HFF-Myc (cell line): ENCODE measurements around the gene FAM3D.

Source experiments
- DNase-seq: peaks from one replicate; pipeline ENCODE4 v3.0.0-alpha.2; 2011; ENCODE audit warnings: low read depth; ENCODE audit errors: extremely low read depth
- H3K4me3 ChIP-seq: replicated peaks from 2 replicates; pipeline ENCODE4 v1.5.1; 2011; ENCODE audit warnings: low read depth, mild to moderate bottlenecking, control low read depth, low read length
- CTCF ChIP-seq: IDR thresholded peaks from 2 replicates; pipeline ENCODE4 v1.5.1; 2012; ENCODE audit warnings: mild to moderate bottlenecking, low read depth, low read length, control low read depth; ENCODE audit errors: missing control alignments

The FAM3D gene

GRCh38 chr3:58630710-58631092 lies 35.9 kb downstream of the FAM3D start:
- no peak for TF ChIP-seq CTCF
- H3K4me3 ChIP-seq: no peak overlapping the region
- no peak for DNase-seq

GRCh38 chr3:58630076-58630709 lies 36.4 kb downstream of the FAM3D start:
- no peak overlapping the region for H3K4me3 ChIP-seq
- peak; percentile 87 for TF ChIP-seq CTCF
- DNase-seq: peak; percentile 56

- TF ChIP-seq CTCF: no peak
- no peak overlapping the region for H3K4me3 ChIP-seq
- no peak for DNase-seq
Measured at GRCh38 chr3:58629629-58630028, 36.9 kb downstream of the FAM3D start.

GRCh38 chr3:58628823-58629562 lies 37.6 kb downstream of the FAM3D start:
- H3K4me3 ChIP-seq: 0 out of 2 replicates have a peak overlapping the region, but pooled peaks have one; percentile 11
- peak; percentile 100 for DNase-seq
- no peak for TF ChIP-seq CTCF

DNA sequence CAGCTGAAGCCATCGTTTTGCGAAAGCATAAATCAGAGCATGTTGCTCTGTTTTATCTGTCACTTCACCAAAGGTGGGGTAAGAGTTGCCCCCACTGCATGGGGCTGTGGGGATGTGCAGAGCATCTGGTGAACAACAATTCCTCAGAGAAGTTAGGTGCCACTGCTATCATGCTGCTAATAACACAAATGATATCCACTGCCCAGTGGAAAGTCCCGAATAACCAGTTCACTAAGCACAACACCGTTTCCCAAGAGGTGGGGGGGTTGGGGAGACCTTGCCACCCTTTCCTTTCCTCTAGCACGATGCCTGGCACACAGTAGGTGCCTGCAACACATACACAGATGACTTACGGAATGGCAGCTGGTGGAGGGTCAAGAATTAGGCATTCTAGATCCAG lies 38.6 kb downstream of the FAM3D start:
- DNase-seq: no peak
- no peak for TF ChIP-seq CTCF
- H3K4me3 ChIP-seq: no peak overlapping the region

- TF ChIP-seq CTCF: no peak
- H3K4me3 ChIP-seq: no peak overlapping the region
- DNase-seq: no peak
Measured at GRCh38 chr3:58627570-58627885, 39.0 kb downstream of the FAM3D start.
